ENCODE data around the gene SORBS1. TPM values are rescaled to one million over a fixed set of nuclear protein-coding genes. Genes with fewer than 3 reads are reported as not detected.

Gene SORBS1
- total and polyA plus RNA-seq, 4 donors = 33.2 to 71.3 (median 44.1) TPM

GRCh38 chr10:95558593-95559320 is 2.4 kb downstream of the SORBS1 start:
- TF ChIP-seq SP1 (IDR thresholded peaks at IDR 0.05) (no peak), FOXA1 (IDR thresholded peaks at IDR 0.05) (no peak), TAF1 (conservative IDR thresholded peaks at IDR 0.05) (no peak), NR2F2 (IDR thresholded peaks at IDR 0.05) (no peak), CTCF (IDR thresholded peaks at IDR 0.05; ENCODE audit: low read depth, low read length, missing input control) (peak; percentile 12), HNF4A (conservative IDR thresholded peaks at IDR 0.05) (peak; percentile 7 to 11), ATF3 (IDR thresholded peaks at IDR 0.05) (no peak), REST (IDR thresholded peaks at IDR 0.05) (peak; percentile 23), YY1 (IDR thresholded peaks at IDR 0.05) (peak; percentile 31), RAD21 (IDR thresholded peaks at IDR 0.05) (peak; percentile 70)

GRCh38 chr10:95556994-95557767 is 4.0 kb downstream of the SORBS1 start:
- Histone ChIP-seq H3K4me3 (ENCODE audit: low read depth in 1 of 3, low read length in 3 of 3) (no peak overlapping the region), H3K36me3 (ENCODE audit: control insufficient read depth in 4 of 4, insufficient read depth in 3 of 4, low read depth in 1 of 4, low read length in 3 of 4) (no peaks in the 10 kb centered on the region), H3K9ac (ENCODE audit: low read depth in 1 of 2, low read length in 2 of 2) (no peak overlapping the region), H3K27me3 (ENCODE audit: control insufficient read depth in 4 of 4, insufficient read depth in 4 of 4, low read length in 3 of 4) (no peaks in the 10 kb centered on the region), H3K4me1 (ENCODE audit: control insufficient read depth in 4 of 4, insufficient read depth in 4 of 4, low read length in 3 of 4) (peaks cover 0 to 38% (median 24%) of the 10 kb centered on the region in 4 donors), H3K27ac (ENCODE audit: low read depth in 1 of 2, low read length in 2 of 2) (no peak overlapping the region), H3K9me3 (ENCODE audit: control insufficient read depth in 4 of 4, low read length in 3 of 4) (no peaks in the 10 kb centered on the region)
- DNase-seq (ENCODE audit: low spot score) = no peak
- WGBS = 78% methylated on average over 8 of the region's 8 CpGs
- TF ChIP-seq REST (IDR thresholded peaks at IDR 0.05) = no peak
- no peak for TF ChIP-seq YY1 (IDR thresholded peaks at IDR 0.05)
- TF ChIP-seq MAX (IDR thresholded peaks at IDR 0.05) = no peak
- no peak for TF ChIP-seq NR2F2 (IDR thresholded peaks at IDR 0.05)

More at GRCh38 chr10:95558593-95559320, 2.4 kb downstream of the SORBS1 start:
- DNase-seq (ENCODE audit: low spot score) = no peak
- Histone ChIP-seq H3K36me3 (ENCODE audit: control insufficient read depth in 4 of 4, insufficient read depth in 3 of 4, low read depth in 1 of 4, low read length in 3 of 4) (no peaks in the 10 kb centered on the region), H3K9ac (ENCODE audit: low read depth in 1 of 2, low read length in 2 of 2) (peak overlapping the region in 1 of 2 donors; percentile 66), H3K4me1 (ENCODE audit: control insufficient read depth in 4 of 4, insufficient read depth in 4 of 4, low read length in 3 of 4) (peaks cover 0 to 38% (median 24%) of the 10 kb centered on the region in 4 donors), H3K9me3 (ENCODE audit: control insufficient read depth in 4 of 4, low read length in 3 of 4) (no peaks in the 10 kb centered on the region), H3K27ac (ENCODE audit: low read depth in 1 of 2, low read length in 2 of 2) (peak overlapping the region; percentile 57 to 59), H3K27me3 (ENCODE audit: control insufficient read depth in 4 of 4, insufficient read depth in 4 of 4, low read length in 3 of 4) (no peaks in the 10 kb centered on the region), H3K4me3 (ENCODE audit: low read depth in 1 of 3, low read length in 3 of 3) (peak overlapping the region in 2 of 3 donors; percentile 10 to 88)
- 59% methylated on average over 1 of the region's 1 CpG for WGBS

Measured in liver (tissue), 9 donors.